NCI-H1092 (cell line): ENCODE results near the gene FSIP1.

ENCODE experiments used
- DNase-seq: peaks from one replicate; lab custom pipeline; 2025; lab: John Stamatoyannopoulos, UW

The FSIP1 gene

GRCh38 chr15:39720081-39720480 lies 62.6 kb downstream of the FSIP1 start:
- DNase-seq = no peak

GRCh38 chr15:39719109-39719508 lies 63.5 kb downstream of the FSIP1 start:
- DNase-seq = no peak

GRCh38 chr15:39717134-39717533 lies 65.5 kb downstream of the FSIP1 start:
- no peak for DNase-seq

GRCh38 chr15:39714251-39714650 lies 68.4 kb downstream of the FSIP1 start:
- DNase-seq = no peak

DNA sequence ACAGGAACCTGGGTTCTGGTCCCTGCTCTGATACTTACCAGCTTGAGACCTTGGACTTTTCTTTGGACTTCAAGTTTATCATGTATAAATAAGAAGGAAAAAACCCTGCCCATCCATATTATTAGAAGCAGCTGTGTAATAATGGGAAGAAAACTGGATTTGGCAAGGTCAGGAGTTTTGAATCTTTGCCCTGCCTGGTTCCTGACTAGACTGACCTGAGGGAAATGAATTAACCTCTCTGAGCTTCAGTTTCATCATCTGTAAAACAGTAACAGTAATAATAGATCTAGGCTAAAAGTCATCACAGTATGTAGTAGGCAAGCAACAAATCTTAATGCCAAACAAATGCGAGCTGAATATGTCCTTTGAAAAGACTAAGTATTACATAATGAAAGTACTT lies 68.8 kb downstream of the FSIP1 start:
- no peak for DNase-seq

DNA sequence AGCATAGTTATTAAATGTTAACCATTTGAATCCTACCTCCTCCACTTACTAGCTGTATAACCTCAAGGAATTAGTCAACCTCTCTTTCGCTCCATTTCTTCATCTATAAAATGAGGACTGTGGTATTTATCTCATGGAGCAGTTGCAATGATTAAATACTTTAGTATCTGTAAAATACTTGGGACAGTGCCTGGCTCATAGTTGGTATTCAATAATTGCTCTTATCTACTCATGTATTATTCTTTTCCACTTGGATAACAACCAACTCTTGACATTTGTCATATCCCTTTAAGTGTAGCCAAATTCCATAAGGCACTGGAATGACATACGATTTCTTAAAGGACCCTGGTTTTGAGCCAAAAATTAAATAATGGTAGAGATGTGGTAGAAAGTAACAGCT lies 72.0 kb downstream of the FSIP1 start:
- DNase-seq = no peak

DNA sequence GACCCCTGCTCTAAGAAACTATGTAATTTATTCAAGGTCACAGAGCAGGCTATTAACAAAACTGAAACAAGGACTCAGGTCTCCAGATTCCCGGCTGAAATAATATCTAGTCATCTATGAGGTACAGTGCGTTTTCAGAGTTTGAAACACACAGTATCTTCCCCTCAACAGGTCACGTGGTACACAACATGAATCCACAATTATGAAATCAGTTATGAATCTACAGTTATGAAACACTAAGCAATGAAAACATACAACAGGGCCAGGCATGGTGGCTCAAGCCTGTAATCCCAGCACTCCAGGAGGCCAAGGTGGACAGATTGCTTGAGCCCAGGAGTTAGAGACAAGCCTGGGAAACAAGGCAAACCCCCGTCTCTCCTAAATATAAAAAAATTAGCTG lies 72.7 kb downstream of the FSIP1 start:
- no peak for DNase-seq

- no peak for DNase-seq
Measured at GRCh38 chr15:39706206-39706605, 76.4 kb downstream of the FSIP1 start.

DNA sequence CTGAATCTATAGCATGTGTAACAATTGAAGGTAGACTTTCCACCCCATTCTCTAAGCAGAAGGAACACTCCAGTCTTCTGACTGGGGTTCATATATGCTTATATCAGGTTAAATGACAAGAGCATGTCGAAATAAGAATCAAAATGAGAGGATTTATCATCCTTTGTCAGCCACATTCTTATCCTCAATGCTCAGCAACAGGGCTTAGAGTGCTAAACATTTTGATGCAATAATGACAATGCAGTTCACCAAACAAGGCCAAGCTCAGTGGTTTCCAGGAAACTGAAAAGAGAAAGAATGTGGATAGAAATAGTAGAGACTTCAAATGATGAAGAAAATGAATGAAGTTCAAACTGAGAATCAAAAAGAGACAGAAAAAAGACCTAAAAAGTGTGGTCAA lies 78.0 kb downstream of the FSIP1 start:
- DNase-seq = no peak

- no peak for DNase-seq
Measured at GRCh38 chr15:39704235-39704634, 78.4 kb downstream of the FSIP1 start.

DNA sequence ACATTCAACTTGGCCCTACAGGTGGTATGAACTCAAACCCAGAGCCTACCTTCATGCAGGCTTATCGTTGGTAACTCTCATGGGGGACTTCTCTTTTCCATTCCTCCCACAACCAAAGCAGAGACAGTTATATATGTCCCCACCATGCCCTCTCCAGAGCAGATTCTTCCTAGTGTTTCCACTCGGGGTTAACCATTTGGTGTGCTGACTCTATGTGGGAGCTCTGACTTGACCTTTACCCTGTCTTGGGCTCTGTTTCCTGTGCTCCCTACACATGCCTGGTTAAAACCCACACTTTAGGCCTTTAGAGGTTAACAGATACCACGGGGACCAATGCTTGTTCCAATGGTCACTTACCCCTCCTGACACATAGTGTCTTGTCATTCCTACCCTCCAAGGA lies 80.7 kb downstream of the FSIP1 start:
- DNase-seq = no peak

- no peak for DNase-seq
Measured at GRCh38 chr15:39700375-39700700, 82.3 kb downstream of the FSIP1 start.

DNA sequence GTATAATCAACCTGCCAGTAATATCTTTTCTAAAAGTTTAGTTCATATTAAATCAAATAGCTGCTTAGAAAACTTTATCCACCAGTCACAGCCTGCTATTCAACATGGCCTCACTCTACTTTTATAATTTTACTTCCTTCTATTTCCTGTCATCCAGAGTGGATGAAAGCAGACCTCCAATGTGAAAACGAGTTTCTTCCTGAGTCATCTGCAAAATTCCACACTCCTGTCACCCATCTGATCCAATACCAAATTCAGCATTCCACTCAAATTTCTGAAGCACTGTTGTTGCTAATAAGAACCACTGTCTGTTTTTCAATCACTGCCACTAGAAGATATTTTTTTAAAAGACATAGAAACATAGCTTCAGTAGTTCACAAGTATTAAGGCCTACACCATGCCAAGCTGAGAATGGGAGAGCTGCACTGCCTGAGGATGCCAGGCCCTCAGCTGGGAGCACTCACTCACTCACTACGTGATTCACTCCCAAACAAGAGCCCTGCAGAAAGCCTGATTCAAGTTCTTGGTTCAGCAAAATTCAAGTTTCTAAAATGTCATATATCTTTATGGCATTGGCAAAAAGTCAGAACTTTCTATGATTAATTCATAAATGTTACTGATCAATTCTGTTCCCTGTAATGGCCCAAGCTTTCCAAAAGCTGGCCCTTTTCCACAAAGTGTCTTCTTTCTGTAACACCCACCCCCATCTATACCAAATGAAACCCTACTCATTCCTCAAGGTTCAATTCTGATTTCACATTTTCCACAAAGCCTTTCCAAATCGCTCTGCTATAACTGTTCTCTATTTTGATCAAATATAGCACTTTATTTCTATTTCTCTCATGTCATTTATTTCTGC lies 82.9 kb downstream of the FSIP1 start:
- DNase-seq = no peak

GRCh38 chr15:39698444-39699390 lies 83.9 kb downstream of the FSIP1 start:
- no peak for DNase-seq

GRCh38 chr15:39697509-39697908 lies 85.1 kb downstream of the FSIP1 start:
- no peak for DNase-seq

- DNase-seq = no peak
Measured at GRCh38 chr15:39695793-39696192, 86.8 kb downstream of the FSIP1 start.

DNA sequence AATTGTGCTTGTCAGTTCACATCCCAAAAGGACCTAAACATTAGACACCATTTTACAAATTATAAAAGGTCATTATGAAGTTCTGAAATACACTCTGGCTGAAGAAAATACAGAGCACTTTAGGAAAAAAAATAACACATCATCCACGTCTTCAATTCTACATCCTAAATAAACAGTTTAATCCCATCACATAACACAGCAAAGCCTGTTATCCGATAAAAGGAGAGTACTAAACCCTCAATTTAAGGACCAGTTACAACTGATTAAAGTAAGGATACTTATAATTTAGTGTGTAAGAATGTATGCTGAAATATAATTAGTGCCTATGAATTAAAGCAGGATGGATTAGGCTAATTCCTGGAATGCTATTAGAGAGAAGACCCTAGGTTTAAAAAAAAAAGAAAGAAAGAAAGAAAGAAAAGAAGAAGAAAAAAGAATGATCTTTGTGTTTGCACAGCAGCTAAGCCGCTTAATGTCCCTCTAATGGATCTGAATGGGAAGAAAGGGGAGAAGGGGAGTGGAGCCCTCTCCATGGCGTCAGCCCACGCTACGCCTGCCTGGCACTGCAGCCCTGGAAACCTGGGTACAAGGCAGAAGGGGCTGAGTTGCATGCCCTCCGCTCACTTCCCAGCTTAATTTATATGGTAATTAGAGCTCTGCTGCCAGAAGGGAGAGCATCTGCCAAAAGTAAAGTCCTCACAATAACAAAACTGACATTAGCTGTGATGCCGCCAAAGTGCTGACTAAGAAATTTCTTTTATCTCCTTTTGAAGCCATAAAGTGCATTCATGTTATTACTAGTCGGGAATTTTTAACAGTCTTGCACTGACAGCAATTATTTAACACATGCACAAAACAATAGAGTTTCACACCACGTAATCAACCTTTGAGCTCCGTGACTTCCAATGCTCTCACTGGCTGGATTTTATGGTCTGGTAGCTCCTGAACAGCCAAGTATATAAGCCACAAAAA lies 90.0 kb downstream of the FSIP1 start:
- peak; percentile 69 for DNase-seq

DNA sequence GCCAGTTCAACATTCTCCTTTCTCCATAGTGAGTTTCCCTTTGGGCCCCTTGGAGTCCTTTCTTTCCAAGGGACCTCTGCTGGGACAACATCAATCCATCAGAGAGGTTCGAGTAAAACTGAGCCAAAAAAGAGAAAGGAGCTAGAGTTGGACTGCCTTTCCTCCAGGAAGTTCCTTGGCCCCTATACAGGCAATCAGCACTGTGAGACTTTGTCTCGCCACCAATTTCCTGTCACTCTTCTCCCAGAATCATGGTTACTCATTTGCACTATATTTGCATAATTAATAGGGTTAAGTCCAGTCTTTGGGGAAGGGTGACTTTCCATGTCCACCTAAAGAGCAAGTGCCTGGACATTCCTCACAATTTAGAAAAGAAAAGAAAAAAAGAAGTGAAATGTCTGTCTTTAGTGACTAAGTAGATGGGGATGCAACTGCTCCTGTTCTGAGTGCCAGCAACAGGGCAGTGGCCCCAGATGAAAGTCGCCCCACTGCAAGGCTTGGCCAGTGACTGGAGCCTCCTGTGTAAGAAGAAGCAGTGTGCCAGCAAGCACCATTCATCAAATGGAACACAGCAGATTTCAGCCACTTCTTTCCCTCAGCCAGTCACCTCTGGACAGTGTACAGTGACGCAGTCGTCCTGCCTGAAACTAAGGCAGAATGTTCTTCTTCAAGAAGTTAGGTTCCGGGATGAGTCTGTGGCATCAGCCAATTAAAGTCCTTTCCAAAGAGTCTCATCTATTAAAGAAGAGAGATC lies 91.6 kb downstream of the FSIP1 start:
- no peak for DNase-seq

DNA sequence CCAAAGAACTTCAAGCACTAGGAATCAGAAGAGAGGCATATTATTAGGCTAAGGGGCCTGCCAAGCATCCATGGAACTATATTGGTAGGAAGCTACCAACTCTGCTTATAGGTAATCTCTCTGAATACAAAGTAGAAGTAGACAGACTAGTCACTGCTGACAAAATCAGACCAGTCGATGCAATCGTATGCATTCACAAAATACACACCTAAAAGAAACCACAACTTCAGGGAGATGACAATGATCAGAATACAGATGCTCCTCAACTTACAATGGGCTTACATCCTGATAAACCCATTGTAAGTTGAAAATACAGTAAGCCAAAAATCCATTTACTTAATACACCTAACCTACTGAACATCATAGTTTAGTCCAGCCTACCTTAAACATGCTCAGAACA lies 94.7 kb downstream of the FSIP1 start:
- DNase-seq = no peak

DNA sequence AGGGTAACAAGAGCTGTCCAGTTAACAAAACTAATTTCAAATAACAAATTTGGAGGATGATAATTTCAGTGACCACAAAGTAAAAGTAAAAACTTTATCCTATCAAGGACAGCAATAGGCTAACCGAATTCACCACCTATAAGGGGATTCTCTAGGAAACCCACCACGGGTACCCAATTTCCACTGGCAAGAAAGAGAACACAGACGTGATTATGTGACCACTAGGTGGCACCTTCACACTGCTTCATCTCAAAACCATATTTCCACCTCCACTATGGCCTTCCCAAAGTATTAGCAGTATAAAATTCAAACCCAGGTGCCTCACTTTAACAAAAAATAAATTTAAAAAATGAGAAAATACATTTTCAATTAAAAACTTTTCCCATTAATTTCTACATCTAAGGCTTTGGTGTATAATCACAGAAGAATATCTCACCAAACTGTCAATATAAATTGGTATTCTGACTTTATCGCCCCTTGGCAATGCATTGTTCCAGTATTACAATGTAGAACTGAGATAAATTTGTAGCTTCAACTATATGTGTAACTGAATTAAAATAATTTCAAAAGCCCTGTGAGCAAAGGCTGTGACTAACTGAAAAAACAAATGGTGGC lies 96.5 kb downstream of the FSIP1 start:
- DNase-seq = peak; percentile 14

DNA sequence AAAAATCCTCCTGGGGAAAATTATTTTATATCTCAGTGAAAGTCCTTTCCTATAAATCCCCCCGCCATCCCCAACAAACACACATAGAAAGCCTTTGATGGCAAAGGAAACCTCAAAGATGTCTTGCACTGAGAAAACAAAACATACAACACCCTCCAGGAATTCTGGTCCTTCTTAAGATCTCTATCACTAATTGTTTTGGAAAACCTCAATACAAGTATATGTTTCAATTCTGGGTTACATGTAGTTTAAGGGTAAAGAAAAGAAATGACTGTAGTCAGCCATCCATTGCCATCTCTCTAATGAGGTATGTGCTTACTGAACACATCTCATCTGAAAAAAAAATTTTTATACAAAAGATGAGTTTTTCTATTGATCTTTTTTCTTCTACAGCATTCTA lies 97.3 kb downstream of the FSIP1 start:
- DNase-seq = no peak
